ENCODE data around the gene ZNF576.
"Not testable (repeated sequence)": the region's sequence is repeated elsewhere in the genome, so short reads cannot be mapped to it uniquely, and the experiment has no call there.

The ZNF576 gene

GRCh38 chr19:43600326-43600725 lies 3.9 kb downstream of the ZNF576 start:
- DNase-seq = not testable (repeated sequence)

- no peak for DNase-seq
Observed at GRCh38 chr19:43605875-43606568, 9.6 kb downstream of the ZNF576 start.

- no peak for DNase-seq
Observed at GRCh38 chr19:43606569-43607229, 10.3 kb downstream of the ZNF576 start.

GRCh38 chr19:43607238-43608205 lies 11.1 kb downstream of the ZNF576 start:
- no peak for DNase-seq

GRCh38 chr19:43609872-43610271 lies 13.5 kb downstream of the ZNF576 start:
- DNase-seq = no peak

GRCh38 chr19:43610493-43610892 lies 14.1 kb downstream of the ZNF576 start:
- DNase-seq = no peak

GRCh38 chr19:43611788-43612187 lies 15.4 kb downstream of the ZNF576 start, which contains the start of gene SRRM5:
Gene SRRM5 (plus strand): TSS chr19:43612088. CDS start chr19:43612122, 34 bp downstream.
- DNase-seq = no peak

- DNase-seq = no peak
Observed at GRCh38 chr19:43612374-43612773, 16.0 kb downstream of the ZNF576 start.

GRCh38 chr19:43616306-43616705 lies 19.9 kb downstream of the ZNF576 start:
- DNase-seq = no peak

- no peak for DNase-seq
Observed at GRCh38 chr19:43616954-43617353, 20.6 kb downstream of the ZNF576 start.

- peak; percentile 29 for DNase-seq
Observed at GRCh38 chr19:43618921-43619261, 22.5 kb downstream of the ZNF576 start.

- DNase-seq = peak; percentile 90
Observed at GRCh38 chr19:43619262-43620060, 23.1 kb downstream of the ZNF576 start, which contains the start of gene ZNF428. Gene ZNF428 (minus strand): TSS chr19:43619629. CDS start chr19:43614304, 5,325 bp downstream.

GRCh38 chr19:43620061-43621001 lies 23.9 kb downstream of the ZNF576 start:
- no peak for DNase-seq

- DNase-seq = no peak
Observed at GRCh38 chr19:43622070-43622469, 25.7 kb downstream of the ZNF576 start.

- no peak for DNase-seq
Observed at GRCh38 chr19:43622956-43623355, 26.6 kb downstream of the ZNF576 start.

GRCh38 chr19:43623889-43624670 lies 27.7 kb downstream of the ZNF576 start:
- no peak for DNase-seq

- DNase-seq = no peak
Observed at GRCh38 chr19:43624933-43625332, 28.5 kb downstream of the ZNF576 start.

GRCh38 chr19:43625918-43626579 lies 29.7 kb downstream of the ZNF576 start:
- no peak for DNase-seq

GRCh38 chr19:43626838-43627237 lies 30.4 kb downstream of the ZNF576 start:
- no peak for DNase-seq

All from fibroblast of skin of abdomen (primary cell).